ENCODE data around the gene HOXA3.

The HOXA3 gene

GRCh38 chr7:27099453-27100370, 52.7 kb downstream of the HOXA3 start:
- no peak for DNase-seq

GRCh38 chr7:27098578-27099451, 53.6 kb downstream of the HOXA3 start:
- DNase-seq, result no peak

- DNase-seq, result no peak
These were observed 54.5 kb downstream of the HOXA3 start for GRCh38 chr7:27097686-27098577.

- no peak for DNase-seq
These were observed 55.4 kb downstream of the HOXA3 start for GRCh38 chr7:27096768-27097514.

GRCh38 chr7:27095897-27096767, 56.3 kb downstream of the HOXA3 start, which contains the start of gene HOXA1:
Gene HOXA1 (minus strand): TSS chr7:27096000. CDS start chr7:27095912, 88 bp downstream.
- peak; percentile 23 for DNase-seq

- DNase-seq, result no peak
These were observed 57.1 kb downstream of the HOXA3 start for GRCh38 chr7:27095050-27095896.

- no peak for DNase-seq
These were observed 57.9 kb downstream of the HOXA3 start for GRCh38 chr7:27094304-27095049.

- DNase-seq, result no peak
These were observed 59.0 kb downstream of the HOXA3 start for GRCh38 chr7:27093184-27093895.

- DNase-seq, result no peak
These were observed 59.6 kb downstream of the HOXA3 start for GRCh38 chr7:27092819-27093110.

- no peak for DNase-seq
These were observed 60.2 kb downstream of the HOXA3 start for GRCh38 chr7:27091941-27092818.

GRCh38 chr7:27091105-27091504, 61.3 kb downstream of the HOXA3 start:
- no peak for DNase-seq

GRCh38 chr7:27088002-27088922, 64.1 kb downstream of the HOXA3 start:
- DNase-seq, result no peak

GRCh38 chr7:27083646-27084045, 68.7 kb downstream of the HOXA3 start:
- DNase-seq, result no peak

GRCh38 chr7:27082171-27082570, 70.2 kb downstream of the HOXA3 start:
- no peak for DNase-seq

GRCh38 chr7:27080844-27081436, 71.4 kb downstream of the HOXA3 start:
- DNase-seq, result no peak
